Esophagus squamous epithelium (tissue), 4 donors: ENCODE data around the gene ST3GAL5.

ENCODE experiments used
- POLR2A ChIP-seq, 4 donors: fragments of 450-650 bp; IDR thresholded peaks; one replicate each; pipeline ENCODE4 v1.6.1; 2017; ENCODE audit warnings: antibody characterized with exemption in 4 of 4, mild to moderate bottlenecking in 4 of 4, moderate library complexity in 3 of 4
- TF ChIP-seq, protein P1 (sequence below), 6 experiments: fragments of 450-650 bp in 4 of 6; fragments of 200-600 bp in 2 of 6; sonication (generic) in 2 of 6; IDR thresholded peaks; one replicate each; pipeline ENCODE4 v1.5.1; 2016 to 2019; ENCODE audit warnings: antibody characterized with exemption in 6 of 6, mild to moderate bottlenecking in 4 of 6, moderate library complexity in 4 of 6

DNA sequence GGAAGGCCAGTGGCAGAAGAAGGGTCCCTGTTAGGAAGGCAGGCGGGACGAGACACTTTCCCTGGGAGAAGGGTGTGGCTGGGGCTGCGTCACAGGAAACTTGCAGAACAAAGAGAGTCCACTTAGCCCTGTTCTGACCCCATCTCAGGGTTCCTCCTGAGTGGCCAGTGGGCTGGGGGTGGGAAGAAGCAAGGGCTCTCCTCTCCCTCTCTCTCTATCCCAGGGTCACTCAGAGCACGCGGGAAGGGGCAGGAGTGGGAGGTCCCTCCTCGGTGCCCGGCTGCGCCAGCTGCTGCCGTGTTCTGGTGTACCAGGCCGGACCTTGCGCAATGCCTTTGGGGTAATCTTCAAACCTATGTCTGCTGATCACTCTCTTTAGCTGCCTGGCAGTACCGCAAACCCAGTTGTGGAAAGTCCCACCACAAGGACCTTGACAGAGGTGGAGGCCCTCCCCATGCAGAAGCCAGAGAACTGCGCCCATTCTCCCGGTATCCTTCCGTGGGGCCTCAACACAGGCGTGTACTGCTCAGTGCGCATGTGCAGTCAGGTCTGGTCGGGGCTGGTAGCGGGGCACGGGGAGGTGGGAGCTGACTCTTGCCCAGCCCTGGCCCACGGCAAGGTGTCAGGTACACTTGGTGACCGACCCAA lies 47.8 kb upstream of the ST3GAL5 start:
- TF ChIP-seq, protein P1, sequence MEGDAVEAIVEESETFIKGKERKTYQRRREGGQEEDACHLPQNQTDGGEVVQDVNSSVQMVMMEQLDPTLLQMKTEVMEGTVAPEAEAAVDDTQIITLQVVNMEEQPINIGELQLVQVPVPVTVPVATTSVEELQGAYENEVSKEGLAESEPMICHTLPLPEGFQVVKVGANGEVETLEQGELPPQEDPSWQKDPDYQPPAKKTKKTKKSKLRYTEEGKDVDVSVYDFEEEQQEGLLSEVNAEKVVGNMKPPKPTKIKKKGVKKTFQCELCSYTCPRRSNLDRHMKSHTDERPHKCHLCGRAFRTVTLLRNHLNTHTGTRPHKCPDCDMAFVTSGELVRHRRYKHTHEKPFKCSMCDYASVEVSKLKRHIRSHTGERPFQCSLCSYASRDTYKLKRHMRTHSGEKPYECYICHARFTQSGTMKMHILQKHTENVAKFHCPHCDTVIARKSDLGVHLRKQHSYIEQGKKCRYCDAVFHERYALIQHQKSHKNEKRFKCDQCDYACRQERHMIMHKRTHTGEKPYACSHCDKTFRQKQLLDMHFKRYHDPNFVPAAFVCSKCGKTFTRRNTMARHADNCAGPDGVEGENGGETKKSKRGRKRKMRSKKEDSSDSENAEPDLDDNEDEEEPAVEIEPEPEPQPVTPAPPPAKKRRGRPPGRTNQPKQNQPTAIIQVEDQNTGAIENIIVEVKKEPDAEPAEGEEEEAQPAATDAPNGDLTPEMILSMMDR (IDR thresholded peaks at IDR 0.05): no peak
- TF ChIP-seq POLR2A (IDR thresholded peaks at IDR 0.05): no peak
